ENCODE data around the gene RARB.

The RARB gene

DNA sequence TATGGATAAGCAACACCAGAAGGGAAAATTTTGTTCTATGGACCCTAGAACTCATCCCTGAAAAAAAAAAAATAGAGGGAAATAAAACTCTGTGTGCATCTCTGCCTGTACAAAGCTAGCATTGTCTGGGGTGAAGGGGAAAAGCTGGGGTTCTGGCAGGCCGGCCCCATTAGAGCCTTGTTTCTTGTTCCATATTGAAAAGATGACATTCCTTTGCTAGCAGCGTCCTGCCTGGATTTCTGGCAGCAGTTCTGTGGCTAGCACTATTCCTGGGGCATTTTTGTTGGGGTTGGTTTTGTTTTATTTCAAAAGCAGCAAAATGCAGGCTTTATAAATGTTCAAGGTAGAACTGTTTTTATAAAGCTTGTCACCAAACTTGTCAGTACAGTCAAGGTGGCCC lies 45.2 kb downstream of the RARB start:
- DNase-seq: no peak

DNA sequence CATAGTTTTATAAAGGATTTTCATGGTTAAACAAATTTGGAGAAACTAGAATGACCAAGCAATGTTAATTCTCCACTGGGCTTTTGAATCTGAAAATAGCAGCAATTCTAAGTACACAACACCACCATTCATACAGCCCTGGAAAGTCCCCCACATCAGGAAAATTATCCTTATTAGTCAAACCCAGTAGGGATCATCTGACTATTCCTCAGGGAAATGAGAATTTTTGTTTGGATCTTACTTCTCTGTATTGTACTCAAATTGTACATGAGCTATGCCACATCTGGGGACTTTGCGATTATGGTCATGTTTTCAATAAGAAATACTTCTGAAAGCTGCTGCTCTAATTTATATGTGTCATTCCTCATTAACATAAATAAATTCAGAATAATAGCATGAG lies 46.0 kb downstream of the RARB start:
- no peak for DNase-seq

DNA sequence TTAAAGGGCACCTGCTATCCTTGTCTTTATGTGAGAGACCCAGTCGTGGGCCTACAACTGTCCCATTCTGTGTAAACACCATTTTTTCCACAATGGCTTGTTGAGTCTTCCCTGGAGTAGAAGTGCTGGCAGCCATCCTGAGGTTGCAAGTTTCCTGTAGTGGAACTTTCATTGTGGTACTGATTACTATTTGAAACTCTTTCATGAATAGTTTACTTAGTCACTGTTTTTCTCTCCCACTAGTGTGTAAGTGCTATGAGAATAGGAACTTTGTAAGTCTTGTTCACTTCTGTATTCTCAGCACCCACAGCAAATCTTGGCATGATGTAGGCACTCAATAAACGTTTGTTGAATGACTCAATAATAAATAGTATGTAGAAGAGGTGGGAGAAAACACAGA lies 48.6 kb downstream of the RARB start:
- DNase-seq: no peak

DNA sequence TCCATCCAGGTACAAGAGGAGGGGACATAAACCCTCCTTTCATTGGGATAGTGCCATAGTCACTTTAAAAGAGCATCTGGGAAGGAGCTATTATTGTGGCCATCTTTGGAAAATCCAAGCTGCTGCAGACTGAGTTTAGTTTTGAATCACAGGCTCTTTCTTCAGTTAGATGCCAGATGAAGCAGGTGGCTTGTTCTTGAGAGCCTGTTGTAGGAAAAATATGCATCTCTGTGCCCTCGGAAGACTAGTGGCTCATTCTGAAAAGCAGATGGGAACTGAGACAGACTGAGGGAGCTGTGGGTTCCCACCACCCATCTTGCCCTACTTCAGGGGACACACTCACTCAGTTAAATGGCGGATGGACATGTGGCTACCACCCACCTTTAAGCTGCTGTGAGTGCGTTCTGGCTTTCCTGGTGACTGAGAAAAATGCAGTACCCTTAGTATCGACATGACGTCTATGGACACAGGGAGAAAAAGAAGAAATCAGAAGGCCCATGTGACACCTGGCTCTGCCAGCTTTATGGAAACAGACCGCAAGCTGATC lies 50.2 kb downstream of the RARB start:
- no peak for DNase-seq

DNA sequence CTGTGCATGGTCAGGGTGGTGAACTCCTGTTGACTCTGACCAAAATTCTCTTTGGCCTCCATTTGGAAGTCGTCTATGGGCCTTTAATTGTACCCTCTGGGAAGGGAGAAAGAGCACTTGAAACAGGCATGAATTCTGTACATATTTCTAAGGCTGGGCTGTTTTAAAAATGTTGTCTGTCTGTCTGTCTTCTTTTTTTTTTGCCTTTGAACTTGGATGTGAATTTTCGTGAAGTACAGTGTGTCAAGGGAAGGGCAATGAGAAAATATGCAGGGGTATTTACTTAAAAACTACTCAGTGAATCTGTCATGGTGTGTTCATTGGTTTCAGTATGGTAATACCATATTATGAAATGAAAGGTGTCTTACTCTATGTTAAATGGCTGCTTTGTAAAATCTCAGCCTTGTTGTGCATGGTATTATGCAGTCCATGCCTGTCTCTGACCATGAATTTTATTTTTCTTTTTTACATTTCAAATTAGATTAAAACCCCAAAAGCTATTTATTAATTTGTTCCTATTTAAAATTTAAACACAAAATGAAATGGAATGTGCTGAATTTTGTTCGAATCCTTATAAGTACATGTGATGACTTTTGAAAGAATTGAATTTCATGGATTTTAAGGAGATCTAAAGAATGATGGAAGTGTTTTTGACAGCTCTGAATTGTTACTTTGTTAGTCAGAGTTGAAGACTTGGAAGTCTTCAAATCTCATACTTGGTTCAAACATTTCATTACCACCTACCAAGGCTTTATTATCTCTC lies 51.1 kb downstream of the RARB start:
- DNase-seq: no peak

DNA sequence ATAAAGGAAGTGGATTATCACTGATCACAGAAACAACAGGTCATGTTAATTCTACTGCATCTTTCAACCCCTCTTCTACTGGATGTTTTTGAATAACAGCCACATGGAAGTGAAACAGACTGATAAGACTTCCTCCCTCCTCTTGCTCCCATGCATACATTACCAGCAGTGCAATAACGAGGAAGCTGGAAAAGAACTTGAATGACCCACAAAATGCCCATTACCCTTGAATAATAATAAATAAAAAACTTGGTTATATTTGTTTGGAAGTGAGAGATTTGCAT lies 51.6 kb downstream of the RARB start:
- DNase-seq: no peak

DNA sequence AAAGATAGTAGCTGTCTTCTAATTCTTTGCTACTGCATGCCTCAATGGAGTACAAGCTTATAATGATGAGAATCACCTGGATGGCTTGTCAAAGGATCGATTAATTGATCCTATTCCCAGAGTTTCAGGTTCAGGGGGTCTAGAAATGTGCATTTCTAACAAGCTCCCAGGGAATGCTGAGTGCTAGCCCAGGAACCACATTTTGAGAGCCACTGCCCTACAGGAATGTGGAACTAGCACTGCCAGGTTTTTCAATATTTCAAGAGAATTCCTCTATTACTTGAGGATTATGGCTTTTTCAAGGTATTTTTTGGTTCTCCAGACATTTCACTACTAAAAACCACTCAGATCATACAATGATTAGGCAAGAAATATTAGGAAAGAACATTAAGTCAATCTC lies 52.7 kb downstream of the RARB start:
- DNase-seq: no peak

DNA sequence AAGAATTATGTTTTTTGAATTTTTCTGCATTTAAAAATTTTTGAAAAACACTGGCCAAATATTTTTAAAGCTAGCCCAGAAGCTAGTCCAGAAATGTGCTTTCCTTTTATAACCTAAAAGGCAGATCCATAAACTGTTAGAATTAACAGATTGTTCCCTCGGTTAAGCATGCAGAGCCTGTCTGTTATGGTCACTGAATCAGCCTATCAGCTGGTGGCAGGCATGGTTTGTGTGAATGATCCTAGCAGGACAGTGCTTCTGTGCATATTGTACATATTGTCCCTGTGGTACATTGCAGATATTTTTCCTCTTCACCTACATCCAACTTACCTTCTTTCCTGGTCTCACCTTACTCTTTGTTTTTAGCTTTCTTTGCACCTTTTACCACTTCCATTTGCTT lies 53.3 kb downstream of the RARB start:
- DNase-seq: no peak

DNA sequence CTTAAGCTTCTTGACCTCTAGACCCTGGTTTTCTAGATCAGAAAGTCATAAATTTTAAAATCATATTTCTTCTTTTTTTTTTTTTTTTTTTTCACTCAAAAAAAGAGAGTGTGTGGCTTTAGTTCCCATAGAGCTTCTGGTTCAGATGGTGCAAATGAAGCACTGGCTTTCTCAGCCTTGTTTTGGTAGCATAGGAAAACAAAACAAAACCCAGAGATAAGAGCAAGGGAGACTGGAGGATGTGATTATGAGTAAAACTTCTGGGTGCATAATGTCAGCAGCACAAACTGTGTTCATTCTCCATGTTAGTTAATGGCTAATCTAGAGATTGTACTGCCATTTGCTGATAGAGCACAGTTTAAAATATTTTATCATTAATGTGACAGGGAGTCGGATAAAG lies 55.4 kb downstream of the RARB start:
- no peak for DNase-seq

DNA sequence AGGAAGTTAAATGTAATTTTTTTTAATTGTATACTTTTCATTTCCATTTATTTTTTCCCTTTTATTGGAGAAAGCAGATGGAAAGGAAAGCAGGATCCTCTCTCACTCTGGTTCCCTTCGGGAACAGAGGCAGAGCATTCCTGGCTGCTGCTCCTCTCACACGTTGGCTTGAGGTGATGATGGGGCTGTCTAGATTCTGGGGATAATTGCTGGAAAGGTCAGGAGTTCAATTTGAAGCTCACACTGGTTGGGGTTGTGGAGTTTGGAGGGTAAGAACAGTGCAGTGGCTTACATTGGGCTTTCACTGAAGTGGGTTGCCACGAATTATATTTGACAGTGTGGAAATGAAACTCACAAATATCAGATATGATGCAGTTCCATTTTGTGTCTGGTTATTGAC lies 57.6 kb downstream of the RARB start:
- no peak for DNase-seq

DNA sequence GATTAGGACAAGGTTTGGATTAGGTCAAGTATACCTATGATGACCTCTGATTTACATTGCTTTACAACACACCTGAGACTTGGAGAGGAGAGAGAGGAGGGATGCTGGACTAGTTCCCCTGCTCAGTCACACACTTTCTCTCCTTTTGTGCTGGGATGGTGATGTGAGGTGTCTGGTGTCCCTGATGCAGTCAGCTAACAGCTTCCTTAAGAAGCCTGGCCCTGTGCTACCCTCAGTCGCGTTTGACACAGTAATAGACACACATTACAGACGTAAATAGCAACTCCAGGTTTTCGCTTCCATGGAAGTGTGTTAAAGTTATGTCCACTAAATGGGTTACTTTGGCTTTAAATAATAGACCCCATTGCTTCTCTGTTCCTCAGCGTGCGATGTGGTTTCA lies 58.9 kb downstream of the RARB start:
- DNase-seq: no peak

DNA sequence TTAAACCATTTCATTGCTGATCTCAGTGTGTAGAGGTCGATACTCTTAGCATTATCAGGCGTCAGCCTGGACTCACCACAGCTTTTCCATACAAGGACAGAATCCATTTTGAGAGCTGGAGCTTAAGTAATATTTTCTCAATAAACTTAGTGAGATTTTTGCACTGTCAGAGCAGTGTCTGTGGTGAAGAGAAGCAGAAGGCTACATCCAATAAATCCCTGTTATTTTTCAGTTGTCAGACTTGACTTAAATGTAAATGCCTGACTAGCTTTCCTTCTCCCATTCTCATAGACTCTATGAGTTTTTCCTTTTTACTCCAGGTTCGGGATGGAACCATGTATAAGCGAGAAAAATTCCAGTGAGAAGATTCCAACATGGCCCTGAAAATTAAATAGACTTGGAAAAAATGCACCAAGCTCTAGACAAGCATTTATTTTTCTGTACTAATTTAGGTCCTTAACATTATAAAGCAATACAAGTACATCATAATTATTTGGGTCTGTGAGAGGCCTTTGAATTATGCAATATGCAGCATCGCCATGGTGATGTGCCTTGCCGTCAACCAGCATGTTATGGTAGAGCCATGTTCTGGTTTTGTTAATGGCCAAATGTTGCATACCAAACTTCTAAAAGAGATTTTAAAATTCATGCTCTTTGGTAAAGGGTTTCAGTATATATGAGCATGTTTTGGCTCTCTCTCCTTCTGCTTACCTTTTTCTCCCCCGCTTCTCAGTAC lies 62.0 kb downstream of the RARB start:
- DNase-seq: no peak

DNA sequence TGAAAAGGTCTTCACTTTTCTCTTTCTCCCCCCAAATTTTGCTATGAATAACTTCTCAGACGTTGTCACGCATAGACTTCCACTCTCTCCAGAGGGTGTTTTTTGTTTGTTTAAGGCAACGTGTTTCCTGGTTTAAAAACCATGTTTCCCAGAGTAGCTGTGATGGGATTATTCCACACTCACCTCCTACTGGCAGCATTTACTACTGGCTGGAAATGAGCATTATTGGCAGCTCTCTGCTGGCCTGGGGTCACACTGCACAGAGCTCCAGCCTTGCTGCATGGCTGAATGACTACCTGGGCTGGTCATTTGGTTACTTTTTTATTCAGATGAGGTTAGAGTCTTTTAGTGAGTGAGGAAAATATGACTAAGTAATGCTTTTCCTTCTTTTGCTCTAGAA lies 65.2 kb downstream of the RARB start:
- DNase-seq: no peak

DNA sequence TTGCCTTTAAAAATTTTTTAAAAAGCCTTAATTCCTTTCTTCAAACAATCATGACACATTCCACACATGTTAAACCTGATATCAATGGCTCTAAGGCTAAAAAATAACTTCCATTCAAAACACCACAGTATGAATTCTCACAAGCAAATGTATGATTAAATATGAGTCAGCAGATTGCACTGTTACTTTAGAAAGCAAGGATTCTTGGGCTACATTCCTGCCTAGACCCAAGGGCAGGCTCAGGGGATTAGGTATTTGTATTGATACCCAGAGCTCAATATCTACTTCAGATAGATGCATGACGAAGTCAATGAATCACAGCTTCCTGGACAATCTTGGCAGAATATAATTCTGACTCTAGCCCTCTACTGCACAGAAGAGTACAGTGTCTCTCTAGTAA lies 65.7 kb downstream of the RARB start:
- DNase-seq: no peak

DNA sequence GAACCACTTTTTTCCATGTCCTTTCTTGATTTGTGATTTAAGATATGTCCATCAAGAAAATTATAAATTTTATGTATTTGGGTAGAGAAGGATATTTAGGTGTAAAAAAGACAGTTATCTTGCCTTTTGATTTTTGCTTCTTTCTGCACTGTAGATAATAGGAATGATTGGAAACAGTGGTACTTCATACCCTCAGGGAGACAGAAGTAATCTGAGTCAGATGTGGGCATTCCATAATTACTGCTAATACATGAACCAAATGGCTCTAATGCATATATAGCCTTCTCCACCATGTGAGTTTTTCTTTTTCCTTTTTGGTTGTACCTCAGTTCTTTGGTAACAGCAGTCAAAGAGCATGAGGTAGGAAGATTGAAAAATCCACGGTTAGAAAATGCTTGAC lies 67.2 kb downstream of the RARB start:
- DNase-seq: no peak

DNA sequence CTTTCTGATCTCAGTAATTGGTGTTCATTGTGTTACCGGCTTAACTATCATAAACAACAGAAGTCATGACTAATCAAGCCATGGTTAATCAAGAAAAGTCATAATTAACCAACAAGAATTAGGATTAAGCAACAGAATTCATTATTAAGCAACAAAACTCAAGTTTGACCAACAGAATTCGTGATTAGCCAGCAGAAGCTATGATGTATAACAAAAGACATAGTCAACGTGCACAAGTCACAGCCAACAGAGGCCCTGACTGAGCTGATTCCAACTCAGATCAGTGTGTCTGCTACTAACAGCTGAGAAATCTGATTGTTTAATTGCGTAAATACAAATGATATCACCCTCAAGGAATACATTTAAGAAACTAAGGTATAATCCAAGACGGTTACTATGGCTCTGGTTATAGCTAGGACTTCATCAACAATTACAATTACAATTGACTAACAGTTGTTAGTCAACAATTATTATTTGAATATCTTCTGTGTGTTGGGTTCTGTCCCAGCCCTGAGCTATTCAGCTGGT lies 67.7 kb downstream of the RARB start:
- DNase-seq: no peak

DNA sequence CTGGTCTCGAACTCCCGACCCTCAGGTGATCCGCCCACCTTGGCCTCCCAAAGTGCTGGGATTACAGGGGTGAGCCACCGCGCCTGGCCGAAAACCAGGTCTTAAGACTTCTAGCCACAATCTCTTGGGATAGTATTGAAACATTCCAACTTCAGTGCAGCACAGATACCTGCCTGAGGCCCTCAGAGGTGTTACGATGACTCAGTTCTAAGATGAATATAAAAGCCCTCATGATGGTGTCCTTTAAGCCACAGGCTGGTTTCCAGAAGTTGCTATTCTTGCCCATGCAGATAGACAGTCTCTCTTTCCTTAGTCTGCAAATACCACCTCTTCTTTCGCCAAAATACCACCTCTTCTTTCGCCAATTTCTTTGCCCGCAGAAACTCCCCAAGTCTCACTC lies 69.0 kb downstream of the RARB start:
- DNase-seq: no peak

DNA sequence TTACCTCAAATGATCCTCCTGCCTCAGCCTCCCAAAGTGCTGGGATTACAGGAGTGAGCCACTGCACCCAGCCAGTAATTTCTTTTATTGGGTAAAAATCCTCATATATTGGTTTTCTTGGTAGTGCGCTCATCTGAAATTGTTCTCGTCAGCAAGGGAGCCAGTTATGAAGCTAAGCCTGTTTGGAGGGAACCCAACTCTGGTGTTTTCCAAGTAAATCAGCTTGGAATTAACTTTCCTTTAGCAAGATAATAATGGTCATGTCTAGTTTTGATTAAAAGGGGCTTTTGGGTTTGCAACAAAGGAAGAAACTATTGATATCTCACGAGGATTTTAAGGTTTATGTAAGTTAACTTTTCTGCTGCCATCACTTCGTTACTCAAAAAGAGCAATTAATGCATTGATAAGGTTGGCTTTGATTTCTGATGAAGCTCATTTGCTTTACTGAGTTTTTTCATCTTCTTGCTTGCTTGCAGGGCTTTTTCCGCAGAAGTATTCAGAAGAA lies 72.7 kb downstream of the RARB start:
- no peak for DNase-seq

DNA sequence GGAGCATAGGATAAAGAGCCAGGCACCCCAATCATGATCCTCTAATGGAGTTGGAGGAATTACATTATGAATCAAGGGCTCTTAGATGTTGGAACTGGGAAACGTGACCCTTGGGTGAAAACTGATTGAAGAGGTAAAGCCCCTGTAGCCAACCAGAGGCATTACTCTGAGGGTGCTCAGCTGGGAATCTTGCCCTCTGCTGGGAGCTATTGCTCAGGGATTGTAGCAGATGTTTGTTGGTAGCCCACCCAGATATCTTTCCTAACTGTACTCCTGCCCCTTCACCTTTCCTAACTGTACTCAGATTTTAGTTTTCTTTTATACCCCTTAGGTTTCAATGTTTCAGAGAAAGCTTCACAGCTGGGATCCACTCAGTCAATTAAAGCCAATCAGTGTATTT lies 74.2 kb downstream of the RARB start:
- no peak for DNase-seq

DNA sequence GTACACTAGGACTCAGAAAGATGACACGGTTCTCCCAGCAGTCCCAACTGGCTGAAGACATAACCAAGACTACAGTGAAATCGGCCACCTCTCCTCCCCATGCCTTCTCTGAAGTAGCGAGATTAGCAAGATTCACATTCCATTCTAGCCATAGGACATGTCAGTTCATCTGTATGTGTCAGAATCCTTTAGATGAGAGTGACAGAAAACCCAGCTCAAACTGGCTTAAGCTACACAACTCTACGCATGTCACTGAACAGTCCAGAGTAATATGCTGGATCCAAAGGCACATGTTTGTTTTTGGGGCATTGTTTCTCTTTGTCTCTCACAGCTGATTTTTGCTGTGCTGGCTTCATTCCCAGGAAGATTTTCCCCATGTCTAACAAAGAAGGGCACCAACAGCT lies 75.8 kb downstream of the RARB start:
- DNase-seq: no peak

DNA sequence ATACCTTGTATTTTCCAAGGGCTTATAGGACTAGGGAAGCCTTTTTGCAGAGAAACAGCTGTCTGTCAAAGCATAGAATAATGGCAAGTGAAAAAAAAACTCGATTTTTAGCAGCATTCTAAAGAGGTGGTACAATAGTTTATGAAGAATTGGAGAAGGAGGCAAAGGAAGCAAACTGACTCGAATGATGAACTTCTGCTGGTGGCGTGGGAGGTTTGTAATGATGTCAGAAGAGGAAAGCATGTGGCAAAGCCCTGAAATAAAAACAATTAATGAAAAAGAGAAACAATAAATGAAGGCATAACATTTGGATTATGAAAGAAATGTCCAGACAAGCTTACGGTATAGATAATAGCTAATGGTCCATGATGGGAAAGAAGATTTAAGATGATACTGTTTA lies 77.5 kb downstream of the RARB start:
- no peak for DNase-seq

DNA sequence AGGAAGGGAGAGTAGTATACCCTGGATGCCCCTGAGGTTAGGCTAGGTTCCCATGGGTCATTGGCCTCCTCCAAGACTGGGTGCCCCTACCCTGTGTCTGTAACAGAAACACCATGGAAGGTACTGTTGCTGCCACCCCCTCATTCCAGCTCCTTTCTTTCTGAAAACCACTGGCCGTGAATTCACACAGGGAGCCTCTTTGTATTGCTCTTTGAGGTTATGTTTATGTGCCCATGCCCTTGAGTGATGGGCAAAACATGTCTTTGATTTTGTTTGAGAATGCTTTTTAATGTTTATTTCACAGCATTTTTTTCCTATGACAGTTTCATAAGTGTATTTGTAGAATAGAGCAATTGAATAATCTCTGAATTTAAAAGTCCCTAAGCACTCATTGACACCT lies 79.7 kb downstream of the RARB start:
- no peak for DNase-seq

DNA sequence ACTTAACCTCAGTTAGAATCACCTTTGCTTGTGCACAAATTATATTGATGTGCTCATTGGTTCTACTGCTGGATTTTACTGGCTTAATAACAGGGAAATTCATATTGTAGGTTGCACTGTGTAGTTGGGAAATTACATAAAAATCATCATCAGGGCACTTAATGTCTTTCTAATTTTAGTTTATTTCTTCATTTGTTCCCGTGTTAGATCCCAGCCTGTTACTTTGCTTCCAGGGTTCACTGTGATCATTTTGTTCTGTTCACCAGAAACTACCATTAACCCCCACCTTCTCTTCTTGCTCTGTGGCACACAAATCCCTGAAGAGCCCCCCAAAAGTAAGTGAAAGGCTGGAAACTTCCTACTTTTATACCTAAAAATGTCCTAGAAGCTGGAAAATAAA lies 80.4 kb downstream of the RARB start:
- DNase-seq: no peak

DNA sequence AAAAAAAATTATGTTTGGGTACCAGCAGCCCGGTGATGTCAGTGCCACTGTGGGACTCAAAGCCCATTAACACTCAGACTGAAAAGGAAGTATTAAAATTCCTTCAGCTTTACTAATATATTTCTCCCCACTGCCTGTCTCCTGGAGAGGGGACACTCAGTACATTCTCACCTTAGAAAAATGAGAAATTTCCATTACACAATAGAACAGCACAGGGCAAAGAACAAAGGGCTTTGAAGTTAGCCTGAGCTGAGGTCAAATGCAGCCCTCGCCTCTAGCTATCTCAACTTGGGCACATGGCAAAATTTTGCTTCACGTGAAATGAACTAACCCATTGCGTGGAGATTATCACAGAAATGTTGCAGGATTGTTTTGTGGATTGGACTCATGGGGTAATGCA lies 80.8 kb downstream of the RARB start:
- no peak for DNase-seq

Data from CD4-positive, alpha-beta T cell treated with Interleukin-1 beta for 1 hour (primary cell).